ENCODE data around the gene BATF.

Gene BATF

DNA sequence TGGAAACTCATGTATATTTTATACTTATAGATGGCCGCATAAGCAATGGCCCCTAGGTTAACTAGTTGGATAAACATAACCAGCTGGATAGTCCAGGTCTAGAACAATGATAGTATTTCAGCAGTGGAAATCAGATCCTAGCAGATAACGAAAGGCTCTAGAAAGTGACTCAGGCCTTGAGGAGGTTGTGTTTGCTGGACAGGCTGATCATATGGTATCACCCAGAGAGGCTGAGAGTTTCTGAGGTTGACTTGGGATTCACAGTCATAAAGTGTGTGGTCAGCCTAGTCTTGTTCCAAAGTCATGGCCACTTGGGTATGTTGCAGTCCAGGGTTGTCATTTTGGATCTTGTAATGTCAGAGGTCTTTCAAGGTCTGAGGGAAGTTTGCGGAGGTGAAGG lies 73.0 kb downstream of the BATF start:
- no peak for DNase-seq (ENCODE audit: low read depth, low spot score)
- Histone ChIP-seq H3K4me1 (ENCODE audit: control insufficient read depth, insufficient read depth, low read length) (no peaks in the 10 kb centered on the region; the same call in 1 of the 2 replicates), H3K27ac (ENCODE audit: low read length) (no peak overlapping the region), H3K36me3 (ENCODE audit: control insufficient read depth, insufficient read depth, low read length) (0 out of 2 replicates have a peak, but pooled peaks cover 4% of the 10 kb centered on the region), H3K9me3 (ENCODE audit: control insufficient read depth, insufficient read depth, low read length) (peaks cover 2% of the 10 kb centered on the region), H3K4me3 (ENCODE audit: low read length) (no peak overlapping the region), H3K27me3 (ENCODE audit: control insufficient read depth, insufficient read depth, low read length) (no peaks in the 10 kb centered on the region)
- WGBS (ENCODE audit: insufficient coverage, insufficient read length): no CpG with 5 or more reads among the region's 3 CpGs
